ENCODE data around the gene FASN.

The FASN gene

GRCh38 chr17:82116246-82116645 is 18.2 kb upstream of the FASN start:
- H3K4me3 ChIP-seq (ENCODE audit: low read length) = no peak overlapping the region
- TF ChIP-seq CTCF (conservative IDR thresholded peaks at IDR 0.05; ENCODE audit: low read length) = no peak
- DNase-seq (ENCODE audit: low read depth) = no peak

DNA sequence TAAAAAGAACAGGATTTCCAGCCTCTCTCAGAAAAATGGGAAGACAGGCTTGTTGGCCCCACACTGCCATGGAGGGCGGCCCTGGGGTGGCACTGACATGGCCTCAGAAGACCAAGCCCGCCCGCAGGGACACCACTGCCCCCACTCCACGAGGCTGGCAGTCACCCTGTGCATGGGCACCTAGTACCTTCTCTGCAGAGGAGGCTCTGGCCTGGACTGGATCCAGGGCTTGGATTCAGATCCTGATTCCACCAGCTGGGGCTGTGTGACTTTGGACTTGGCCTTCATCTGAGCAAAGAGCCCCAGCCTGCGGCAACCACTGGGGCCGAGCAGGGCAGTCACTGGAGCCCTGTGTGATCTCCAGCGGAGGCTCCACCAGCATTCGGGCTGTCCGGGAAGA is 16.8 kb upstream of the FASN start:
- no peak for DNase-seq (ENCODE audit: low read depth)
- H3K4me3 ChIP-seq (ENCODE audit: low read length) = no peak overlapping the region
- TF ChIP-seq CTCF (conservative IDR thresholded peaks at IDR 0.05; ENCODE audit: low read length) = no peak

DNA sequence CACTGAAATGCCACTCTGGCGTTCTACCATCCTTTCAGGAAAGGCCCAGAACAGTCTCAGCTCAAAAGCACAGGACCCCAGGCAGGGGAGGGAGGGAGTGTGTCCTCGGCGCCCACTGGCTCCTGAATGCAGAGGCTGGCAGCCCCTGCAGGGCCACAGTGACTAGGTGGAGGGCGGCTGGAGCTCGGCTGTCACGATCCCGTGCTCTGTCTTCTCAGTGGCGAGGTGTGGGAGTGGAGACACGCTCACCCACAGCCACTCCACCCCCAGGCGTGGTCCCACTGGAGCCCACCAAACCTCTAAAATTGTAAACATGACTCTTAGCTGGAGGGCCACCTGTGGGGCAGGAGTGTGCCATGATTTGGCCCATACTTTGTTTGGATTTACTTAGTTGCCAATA is 16.4 kb upstream of the FASN start:
- TF ChIP-seq CTCF (conservative IDR thresholded peaks at IDR 0.05; ENCODE audit: low read length) = no peak
- DNase-seq (ENCODE audit: low read depth) = no peak
- no peak overlapping the region for H3K4me3 ChIP-seq (ENCODE audit: low read length)

DNA sequence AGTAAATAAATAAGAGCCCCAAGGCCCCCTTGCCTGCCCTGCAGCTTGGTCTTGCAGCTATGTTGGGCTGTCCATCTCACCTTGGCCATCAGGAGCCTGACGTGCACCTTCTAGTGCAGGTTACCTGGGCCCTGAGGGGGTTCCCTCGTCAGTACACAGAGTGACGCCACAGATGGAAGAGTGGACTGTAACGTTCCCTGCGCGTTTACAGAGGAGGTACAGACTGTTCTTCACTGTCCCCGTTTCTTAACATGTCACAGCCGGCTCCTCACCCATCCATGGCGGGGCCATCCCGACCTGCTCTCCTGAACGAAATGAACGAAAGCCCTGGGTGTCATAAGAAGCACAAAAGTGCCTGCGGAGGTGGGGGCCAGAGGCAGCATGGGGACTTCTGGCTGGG is 15.9 kb upstream of the FASN start:
- H3K4me3 ChIP-seq (ENCODE audit: low read length) = no peak overlapping the region
- TF ChIP-seq CTCF (conservative IDR thresholded peaks at IDR 0.05; ENCODE audit: low read length) = no peak
- no peak for DNase-seq (ENCODE audit: low read depth)

GRCh38 chr17:82113422-82113821 is 15.4 kb upstream of the FASN start:
- TF ChIP-seq CTCF (conservative IDR thresholded peaks at IDR 0.05; ENCODE audit: low read length) = no peak
- H3K4me3 ChIP-seq (ENCODE audit: low read length) = no peak overlapping the region
- no peak for DNase-seq (ENCODE audit: low read depth)

- no peak overlapping the region for H3K4me3 ChIP-seq (ENCODE audit: low read length)
- TF ChIP-seq CTCF (conservative IDR thresholded peaks at IDR 0.05; ENCODE audit: low read length) = no peak
- no peak for DNase-seq (ENCODE audit: low read depth)
These were observed 14.9 kb upstream of the FASN start for GRCh38 chr17:82112914-82113311.

DNA sequence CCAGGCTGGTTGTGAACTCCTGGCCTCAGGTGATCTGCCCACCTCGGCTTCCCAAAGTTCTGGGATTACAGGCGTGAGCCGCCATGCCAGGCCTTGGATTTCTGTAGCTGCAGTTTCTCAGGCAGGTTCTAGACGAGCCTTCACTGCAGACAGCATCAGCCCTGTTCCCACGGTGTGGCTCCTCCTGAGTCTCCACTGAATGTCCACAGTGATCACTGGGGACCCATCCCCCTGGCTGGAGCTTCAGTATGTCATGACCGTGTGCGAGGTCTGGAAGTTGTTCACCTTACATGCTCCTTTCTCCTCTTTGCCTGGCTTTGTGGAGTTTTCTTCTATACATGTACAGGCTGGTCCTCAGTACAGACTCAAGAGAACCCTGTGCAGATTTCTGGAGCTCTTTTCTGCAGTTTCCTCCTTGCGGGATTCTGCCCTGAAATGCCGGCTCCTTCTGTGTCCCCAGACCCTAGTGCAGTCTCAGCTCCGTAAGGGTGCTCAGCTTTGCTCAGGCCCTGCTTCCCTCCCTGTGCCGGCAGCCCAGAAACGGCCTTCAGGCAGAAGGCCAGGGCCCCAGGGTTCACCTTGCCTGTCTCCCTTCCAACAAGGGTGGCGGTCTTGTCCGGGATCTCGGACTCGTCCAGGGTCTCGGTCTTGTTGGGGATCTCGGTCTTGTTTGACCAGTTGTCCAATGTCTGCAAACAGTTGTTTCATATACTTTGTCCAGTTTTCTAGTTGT is 14.3 kb upstream of the FASN start:
- DNase-seq (ENCODE audit: low read depth) = no peak
- no peak for TF ChIP-seq CTCF (conservative IDR thresholded peaks at IDR 0.05; ENCODE audit: low read length)
- no peak overlapping the region for H3K4me3 ChIP-seq (ENCODE audit: low read length)
